ENCODE measurements around the gene NFATC2.
A peak's percentile ranks its signal among the peaks of the same experiment; 100 is the strongest.

Gene NFATC2

DNA sequence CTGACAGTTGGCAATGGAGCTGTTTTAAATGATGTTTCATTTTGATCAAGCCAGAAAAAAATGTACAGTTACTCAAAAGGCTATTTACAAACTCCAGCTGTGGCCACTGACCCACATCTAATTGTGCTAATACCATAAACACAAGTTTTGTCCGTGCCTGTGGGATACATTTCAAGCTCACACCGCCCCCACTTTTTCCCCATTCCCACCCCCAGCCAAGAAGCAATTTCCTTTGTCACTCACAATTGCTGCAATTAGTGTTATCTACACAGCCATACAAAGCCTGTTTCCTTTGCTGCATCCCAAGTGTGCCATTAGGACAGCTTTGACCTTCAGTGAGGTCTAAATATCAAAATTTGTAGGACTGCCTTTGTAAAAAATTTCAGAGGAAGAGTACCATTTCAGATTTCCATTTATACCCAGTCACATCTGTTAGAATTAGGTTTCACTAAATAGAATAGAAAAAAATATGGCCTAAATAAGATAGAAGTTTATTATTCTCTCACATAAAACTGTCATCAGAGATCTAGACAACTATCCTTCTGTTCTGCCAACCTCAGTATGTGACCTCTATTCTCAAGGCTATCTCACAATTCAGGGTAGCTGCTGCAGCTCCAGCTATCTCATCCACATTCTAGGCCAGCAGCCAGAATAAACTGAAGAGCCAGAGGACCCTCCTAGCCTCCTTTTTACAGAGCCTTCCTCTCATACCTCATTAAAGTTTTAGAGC is 202.6 kb downstream of the NFATC2 start:
- TF ChIP-seq EGR1 (IDR thresholded peaks at IDR 0.05) = peak; percentile 19; the same call in 1 of the 2 replicates
- TF ChIP-seq, protein P1, sequence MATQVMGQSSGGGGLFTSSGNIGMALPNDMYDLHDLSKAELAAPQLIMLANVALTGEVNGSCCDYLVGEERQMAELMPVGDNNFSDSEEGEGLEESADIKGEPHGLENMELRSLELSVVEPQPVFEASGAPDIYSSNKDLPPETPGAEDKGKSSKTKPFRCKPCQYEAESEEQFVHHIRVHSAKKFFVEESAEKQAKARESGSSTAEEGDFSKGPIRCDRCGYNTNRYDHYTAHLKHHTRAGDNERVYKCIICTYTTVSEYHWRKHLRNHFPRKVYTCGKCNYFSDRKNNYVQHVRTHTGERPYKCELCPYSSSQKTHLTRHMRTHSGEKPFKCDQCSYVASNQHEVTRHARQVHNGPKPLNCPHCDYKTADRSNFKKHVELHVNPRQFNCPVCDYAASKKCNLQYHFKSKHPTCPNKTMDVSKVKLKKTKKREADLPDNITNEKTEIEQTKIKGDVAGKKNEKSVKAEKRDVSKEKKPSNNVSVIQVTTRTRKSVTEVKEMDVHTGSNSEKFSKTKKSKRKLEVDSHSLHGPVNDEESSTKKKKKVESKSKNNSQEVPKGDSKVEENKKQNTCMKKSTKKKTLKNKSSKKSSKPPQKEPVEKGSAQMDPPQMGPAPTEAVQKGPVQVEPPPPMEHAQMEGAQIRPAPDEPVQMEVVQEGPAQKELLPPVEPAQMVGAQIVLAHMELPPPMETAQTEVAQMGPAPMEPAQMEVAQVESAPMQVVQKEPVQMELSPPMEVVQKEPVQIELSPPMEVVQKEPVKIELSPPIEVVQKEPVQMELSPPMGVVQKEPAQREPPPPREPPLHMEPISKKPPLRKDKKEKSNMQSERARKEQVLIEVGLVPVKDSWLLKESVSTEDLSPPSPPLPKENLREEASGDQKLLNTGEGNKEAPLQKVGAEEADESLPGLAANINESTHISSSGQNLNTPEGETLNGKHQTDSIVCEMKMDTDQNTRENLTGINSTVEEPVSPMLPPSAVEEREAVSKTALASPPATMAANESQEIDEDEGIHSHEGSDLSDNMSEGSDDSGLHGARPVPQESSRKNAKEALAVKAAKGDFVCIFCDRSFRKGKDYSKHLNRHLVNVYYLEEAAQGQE (IDR thresholded peaks at IDR 0.05; ENCODE audit: low read depth) = no peak
- TF ChIP-seq TCF12 (IDR thresholded peaks at IDR 0.05; ENCODE audit: low read depth) = 0 out of 2 replicates have a peak, but pooled peaks have one; percentile 31
- TF ChIP-seq NFIC (IDR thresholded peaks at IDR 0.05) = 0 out of 2 replicates have a peak, but pooled peaks have one; percentile 17
- 0 out of 2 replicates have a peak, but pooled peaks have one; percentile 24 for TF ChIP-seq EP300 (IDR thresholded peaks at IDR 0.05; ENCODE audit: borderline replicate concordance)
- TF ChIP-seq RAD21 (IDR thresholded peaks at IDR 0.05; ENCODE audit: low read depth) = no peak

- no peak for TF ChIP-seq EP300 (IDR thresholded peaks at IDR 0.05; ENCODE audit: borderline replicate concordance)
- TF ChIP-seq TEAD4 (IDR thresholded peaks at IDR 0.05) = no peak
- no peak for TF ChIP-seq NFIC (IDR thresholded peaks at IDR 0.05)
- TF ChIP-seq YY1 (IDR thresholded peaks at IDR 0.05; ENCODE audit: low read depth) = no peak
- TF ChIP-seq TAF1 (IDR thresholded peaks at IDR 0.05; ENCODE audit: low read depth) = no peak
- TF ChIP-seq EGR1 (IDR thresholded peaks at IDR 0.05) = no peak
- TF ChIP-seq ZBTB7A (IDR thresholded peaks at IDR 0.05; ENCODE audit: low read depth) = no peak
- TF ChIP-seq, protein P2, sequence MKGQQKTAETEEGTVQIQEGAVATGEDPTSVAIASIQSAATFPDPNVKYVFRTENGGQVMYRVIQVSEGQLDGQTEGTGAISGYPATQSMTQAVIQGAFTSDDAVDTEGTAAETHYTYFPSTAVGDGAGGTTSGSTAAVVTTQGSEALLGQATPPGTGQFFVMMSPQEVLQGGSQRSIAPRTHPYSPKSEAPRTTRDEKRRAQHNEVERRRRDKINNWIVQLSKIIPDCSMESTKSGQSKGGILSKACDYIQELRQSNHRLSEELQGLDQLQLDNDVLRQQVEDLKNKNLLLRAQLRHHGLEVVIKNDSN (IDR thresholded peaks at IDR 0.05) = no peak
- no peak for TF ChIP-seq TCF12 (IDR thresholded peaks at IDR 0.05; ENCODE audit: low read depth)
- TF ChIP-seq, protein P3, sequence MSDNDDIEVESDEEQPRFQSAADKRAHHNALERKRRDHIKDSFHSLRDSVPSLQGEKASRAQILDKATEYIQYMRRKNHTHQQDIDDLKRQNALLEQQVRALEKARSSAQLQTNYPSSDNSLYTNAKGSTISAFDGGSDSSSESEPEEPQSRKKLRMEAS (IDR thresholded peaks at IDR 0.05) = no peak
- TF ChIP-seq FOXM1 (IDR thresholded peaks at IDR 0.05; ENCODE audit: borderline replicate concordance, low read depth) = no peak
- no peak for TF ChIP-seq RAD21 (IDR thresholded peaks at IDR 0.05; ENCODE audit: low read depth)
- TF ChIP-seq, protein P1 (IDR thresholded peaks at IDR 0.05; ENCODE audit: low read depth) = no peak
Observed at GRCh38 chr20:51338692-51339440, 203.7 kb downstream of the NFATC2 start.

DNA sequence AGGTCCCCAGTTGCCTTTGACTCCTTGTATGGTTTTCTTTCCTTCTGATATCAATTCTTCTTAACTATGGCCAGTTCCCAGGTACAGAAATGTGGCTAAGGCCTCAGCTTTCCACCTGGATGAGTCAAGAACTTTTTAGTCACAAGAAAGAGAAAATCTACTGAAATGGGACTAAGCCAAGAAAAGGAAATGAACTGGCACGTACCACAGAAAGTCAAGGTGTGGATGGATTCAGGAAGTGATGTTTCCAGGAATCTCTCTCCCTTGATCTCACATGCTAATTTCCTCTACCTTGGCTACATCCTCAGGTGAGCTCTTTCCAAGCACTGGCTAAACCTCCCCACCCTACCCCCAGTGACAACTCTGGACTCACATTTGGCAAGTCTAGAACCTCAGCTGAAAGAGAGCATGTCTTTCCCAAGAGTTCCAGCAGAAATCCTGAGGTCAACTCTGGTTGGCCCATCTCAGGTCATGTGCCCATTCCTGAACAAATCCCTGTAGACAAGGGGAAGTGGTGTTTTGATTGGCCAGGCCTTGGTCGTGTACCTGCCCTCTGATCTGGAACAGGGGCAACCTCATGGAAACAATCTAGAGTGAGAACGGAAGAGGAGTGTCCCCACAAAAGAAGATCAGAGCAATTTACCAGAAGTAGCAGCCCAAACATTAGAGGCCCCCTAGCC is 205.3 kb downstream of the NFATC2 start:
- TF ChIP-seq RAD21 (IDR thresholded peaks at IDR 0.05; ENCODE audit: low read depth) (no peak), TAF1 (IDR thresholded peaks at IDR 0.05; ENCODE audit: low read depth) (no peak), EP300 (IDR thresholded peaks at IDR 0.05; ENCODE audit: borderline replicate concordance) (no peak), EGR1 (IDR thresholded peaks at IDR 0.05) (no peak)
- TF ChIP-seq, protein P3 (IDR thresholded peaks at IDR 0.05) = no peak
- TF ChIP-seq, protein P2 (IDR thresholded peaks at IDR 0.05) = peak; percentile 62
